Endothelial cell of umbilical vein (primary cell): Measurements from ENCODE around the gene SPAG16. TPM values are rescaled to one million over a fixed set of nuclear protein-coding genes. Genes with fewer than 3 reads are reported as not detected.

Source experiments
- BruUV-seq: library from RNA; stranded (reverse); fragments of 400-500 nt; replicated peaks from 2 replicates; lab custom pipeline; 2021; lab: Mats Ljungman, UMichigan
- CTCF ChIA-PET: fragments of 300-600, 350-600 bp; sonication (Branson Sonifier 250); formaldehyde crosslinking; loops from one replicate; lab custom pipeline; 2021; ENCODE audit warnings: antibody characterized with exemption, inconsistent platforms; lab: Charles Lee
- POLR2A ChIA-PET: fragments of 300-600, 350-600 bp; sonication (Branson Sonifier 250); formaldehyde crosslinking; loops from one replicate; lab custom pipeline; 2021; ENCODE audit warnings: antibody characterized with exemption, inconsistent platforms; lab: Charles Lee
- DNase-seq: peaks from one replicate; pipeline ENCODE4 v3.0.0-alpha.2; 2011; ENCODE audit warnings: low read depth, low spot score
- FAIRE-seq: peaks from 2 replicates; lab custom pipeline; 2011; peaks lifted over from hg19 to GRCh38; lab: Jason Lieb, UNC
- H2AFZ ChIP-seq: 2 replicates; pipeline ENCODE4 v1.6.0; 2012; ENCODE audit warnings: low read depth, low read length, control low read depth, inconsistent platforms
- H3K27ac ChIP-seq: 2 replicates; pipeline ENCODE4 v1.5.1; 2011; ENCODE audit warnings: low read depth, mild to moderate bottlenecking, control low read depth, low read length, moderate library complexity; ENCODE audit not compliant: insufficient read depth
- H3K27me3 ChIP-seq, 2 experiments: 2 replicates each; pipeline versions ENCODE4 v1.6.0 to v1.6.1; 2011; ENCODE audit warnings: low read length in 2 of 2, mixed read lengths in 1 of 2; ENCODE audit not compliant: control insufficient read depth in 2 of 2, insufficient read depth in 2 of 2
- H3K36me3 ChIP-seq, 2 experiments: 2 replicates in 1 of 2; 3 replicates in 1 of 2; pipeline ENCODE4 v1.5.1; 2011; ENCODE audit warnings: low read length in 2 of 2, mild to moderate bottlenecking in 1 of 2, moderate library complexity in 1 of 2; ENCODE audit not compliant: control insufficient read depth in 2 of 2, insufficient read depth in 2 of 2; ENCODE audit errors: extremely low read depth in 1 of 2
- H3K4me1 ChIP-seq: 3 replicates; pipeline ENCODE4 v1.5.1; 2011; ENCODE audit warnings: mild to moderate bottlenecking, low read length; ENCODE audit not compliant: control insufficient read depth, insufficient read depth; ENCODE audit errors: extremely low read depth
- H3K4me2 ChIP-seq: 2 replicates; pipeline ENCODE4 v1.6.1; 2011; ENCODE audit warnings: low read length, control low read depth, mixed read lengths; ENCODE audit not compliant: insufficient read depth
- H3K4me3 ChIP-seq, 3 experiments: fragments of 200-600 bp in 1 of 3; sonication (generic), shearing (Covaris generic) in 1 of 3; replicated peaks in 1 of 3; 2 replicates each; pipeline ENCODE4 v1.5.1; 2011 to 2016; ENCODE audit warnings: control low read depth in 3 of 3, low read length in 3 of 3, mild to moderate bottlenecking in 2 of 3, inconsistent platforms in 1 of 3, low read depth in 1 of 3, moderate library complexity in 1 of 3; ENCODE audit not compliant: insufficient read depth in 1 of 3
- H3K79me2 ChIP-seq: 2 replicates; pipeline ENCODE4 v1.6.0; 2012; ENCODE audit warnings: low read length, inconsistent platforms; ENCODE audit not compliant: control insufficient read depth, insufficient read depth
- H3K9ac ChIP-seq: replicated peaks from 2 replicates; pipeline ENCODE3; 2011; ENCODE audit warnings: low read length, control low read depth; ENCODE audit not compliant: insufficient read depth; ENCODE audit errors: extremely low read depth
- H3K9me1 ChIP-seq: replicated peaks from 3 replicates; pipeline ENCODE4 v1.6.0; 2011; ENCODE audit warnings: mild to moderate bottlenecking, low read length; ENCODE audit not compliant: control insufficient read depth, insufficient read depth; ENCODE audit errors: extremely low read depth
- H3K9me3 ChIP-seq: replicated peaks from 2 replicates; pipeline ENCODE4 v1.5.1; 2012; ENCODE audit warnings: low read length, inconsistent platforms; ENCODE audit not compliant: control insufficient read depth, insufficient read depth
- H4K20me1 ChIP-seq: replicated peaks from 2 replicates; pipeline ENCODE3; 2011; ENCODE audit warnings: mild to moderate bottlenecking, low read length; ENCODE audit not compliant: control insufficient read depth, insufficient read depth; ENCODE audit errors: extremely low read depth
- CTCF ChIP-seq, 2 donors: IDR thresholded peaks; 1 replicate in 1 of 2; 2 replicates in 1 of 2; pipeline ENCODE4 v1.5.1; 2011; ENCODE audit warnings: low read length in 2 of 2, mild to moderate bottlenecking in 2 of 2, moderate library complexity in 2 of 2, control low read depth in 1 of 2, inconsistent platforms in 1 of 2, low read depth in 1 of 2; ENCODE audit not compliant: insufficient read depth in 1 of 2; ENCODE audit errors: extremely low read depth in 1 of 2
- EZH2 ChIP-seq: IDR thresholded peaks from 2 replicates; pipeline ENCODE4 v1.6.1; 2012; ENCODE audit warnings: borderline replicate concordance, low read depth, mild to moderate bottlenecking, moderate library complexity, low read length, inconsistent platforms; ENCODE audit not compliant: severe bottlenecking
- FOS ChIP-seq: IDR thresholded peaks from 2 replicates; pipeline ENCODE4 v1.6.1; 2011; ENCODE audit warnings: mild to moderate bottlenecking, low read length, moderate library complexity, borderline replicate concordance; ENCODE audit not compliant: insufficient read depth
- GATA2 ChIP-seq: IDR thresholded peaks from 2 replicates; pipeline ENCODE4 v1.7.0; 2011; ENCODE audit warnings: low read depth, mild to moderate bottlenecking, moderate library complexity, mixed read lengths, low read length; ENCODE audit not compliant: insufficient read length, insufficient read depth
- JUN ChIP-seq: IDR thresholded peaks from 2 replicates; pipeline ENCODE4 v1.6.1; 2011; ENCODE audit warnings: borderline replicate concordance, low read depth; ENCODE audit not compliant: insufficient read length, insufficient read depth
- MAX ChIP-seq: IDR thresholded peaks from 2 replicates; pipeline ENCODE4 v1.6.1; 2011; ENCODE audit not compliant: insufficient read depth, insufficient read length
- MYC ChIP-seq: IDR thresholded peaks from one replicate; pipeline ENCODE4 v1.6.1; 2011; ENCODE audit warnings: mild to moderate bottlenecking, low read depth, low read length
- POLR2A ChIP-seq: IDR thresholded peaks from 2 replicates; pipeline ENCODE4 v1.6.1; 2012; ENCODE audit warnings: low read depth, mild to moderate bottlenecking, control low read depth, low read length
- POLR2AphosphoS5 ChIP-seq: IDR thresholded peaks from 2 replicates; pipeline ENCODE4 v1.6.1; 2012; ENCODE audit warnings: low read depth, mild to moderate bottlenecking, control low read depth, low read length, moderate library complexity; ENCODE audit not compliant: insufficient read depth
- dilution Hi-C: fragments of 300-500 bp; cut with MboI; formaldehyde crosslinking; loops from one replicate; pipeline ENCODE4 v1.15.0; 2019; ENCODE audit warnings: low sequenced_read_pairs; ENCODE audit not compliant: extremely low pct_ligation_motif_present
- intact Hi-C: fragments of 100-400 bp; cut with micrococcal nuclease; formaldehyde crosslinking; loops from one replicate; pipeline ENCODE4 v1.10.0; 2022
- polyA plus RNA-seq, 4 experiments: library from polyadenylated mRNA; depleted of rRNA in 3 of 4; stranded (reverse) in 3 of 4; unstranded in 1 of 4; fragments of >200 nt; gene quantifications; 2 replicates each; pipeline versions ENCODE4 v1.2.1 to v1.2.3, GENCODE V29; 2011 to 2012; ENCODE audit warnings: missing spikeins in 1 of 4
- total RNA-seq: library from RNA; stranded (reverse); gene quantifications from 2 replicates; pipeline ENCODE4 v1.2.3, GENCODE V29; 2021

SPAG16 gene
- total and polyA plus RNA-seq, 2 donors (not counting 3 experiments of a cell fraction or from before 2014, with no cell fraction given): 4.0 to 7.7 TPM

GRCh38 chr2:213923543-213923942, 639.3 kb downstream of the SPAG16 start:
- Histone ChIP-seq H3K4me2 (no peak overlapping the region), H4K20me1 (no peaks in the 10 kb centered on the region), H3K9ac (no peak overlapping the region), H3K27ac (no peak overlapping the region), H3K4me1 (no peaks in the 10 kb centered on the region), H3K79me2 (no peaks in the 10 kb centered on the region), H3K27me3 (no peaks in the 10 kb centered on the region), H3K4me3 (no peak overlapping the region), H3K9me1 (no peaks in the 10 kb centered on the region), H3K36me3 (no peaks in the 10 kb centered on the region), H3K9me3 (no peaks in the 10 kb centered on the region), H2AFZ (no peak overlapping the region)
- intact Hi-C loops (no loop called here), dilution Hi-C loops (no loop called here)
- TF ChIP-seq GATA2 (no peak), POLR2A (no peak), JUN (no peak), EZH2 (no peak), MAX (no peak), POLR2AphosphoS5 (no peak), CTCF (IDR thresholded peaks at IDR 0.05; ENCODE audit: extremely low read depth in 1 of 2, insufficient read depth in 1 of 2, low read depth in 1 of 2, low read length in 2 of 2) (no peak), FOS (no peak), MYC (no peak)
- POLR2A ChIA-PET: no interaction called here
- DNase-seq: no peak
- no peak for FAIRE-seq
- CTCF ChIA-PET: interaction anchor here (1.2 kb wide), 1 partner anchor 12 kb away, joined by 3 read pairs; no protein-coding TSS in a partner anchor
- BruUV-seq: no TSS peak
